Skin epidermis (tissue), 12 donors: ENCODE measurements around the gene CATSPERD.
A peak's percentile ranks its signal among the peaks of the same experiment; 100 is the strongest.

Experiments
- H3K27ac ChIP-seq, 21 experiments: fragments of 200-600 bp; sonication (generic) in 11 of 21; one replicate each; pipeline ENCODE4 v1.5.0; 2020; ENCODE audit warnings: mild to moderate bottlenecking in 3 of 21, inconsistent platforms in 2 of 21, moderate library complexity in 2 of 21
- H3K4me3 ChIP-seq, 7 experiments: fragments of 200-600 bp; sonication (generic) in 2 of 7; one replicate each; pipeline ENCODE4 v1.5.0; 2020; ENCODE audit warnings: inconsistent platforms in 2 of 7, mild to moderate bottlenecking in 2 of 7, moderate library complexity in 1 of 7

The CATSPERD gene

DNA sequence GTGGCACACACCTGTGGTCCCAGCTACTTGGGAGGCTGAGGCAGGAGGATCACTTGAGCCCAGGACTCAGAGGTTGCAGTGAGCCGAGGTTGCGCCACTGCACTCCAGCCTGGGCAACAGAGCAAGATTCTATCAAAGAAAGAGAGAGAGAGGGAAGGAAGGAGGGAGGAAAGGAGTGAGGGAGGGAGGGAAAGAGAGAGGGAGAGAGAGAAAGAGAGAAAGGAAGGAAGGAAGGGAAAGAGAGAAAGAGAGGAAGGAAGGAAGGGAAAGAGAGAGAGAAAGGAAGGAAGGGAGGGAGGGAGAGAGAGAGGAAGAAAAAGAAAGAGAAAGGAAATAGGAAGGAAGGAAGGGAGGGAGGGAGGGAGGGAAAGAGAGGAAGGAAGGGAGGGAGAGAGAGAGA lies 96.8 kb downstream of the CATSPERD start:
- H3K27ac ChIP-seq = no peak overlapping the region
- H3K4me3 ChIP-seq = no peak overlapping the region

DNA sequence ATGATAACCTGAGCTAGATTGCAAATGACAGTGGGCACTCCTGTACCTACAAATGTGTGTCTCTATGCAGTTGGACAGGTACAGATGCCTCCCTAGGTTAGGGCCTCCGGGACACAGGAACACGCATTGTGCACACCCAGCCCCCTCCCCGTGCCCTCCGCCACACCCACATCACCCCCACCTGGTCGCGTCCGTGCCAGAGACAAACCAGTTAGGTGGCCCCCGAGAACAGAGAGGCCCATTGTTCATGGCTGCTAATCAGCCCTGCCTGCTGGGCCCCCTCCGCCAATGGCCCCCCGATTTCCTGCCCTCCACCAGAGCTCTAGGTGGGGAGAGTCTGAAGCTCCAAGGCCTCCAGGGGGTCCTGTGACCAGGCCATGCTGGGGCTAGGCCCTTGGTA lies 98.2 kb downstream of the CATSPERD start:
- Histone ChIP-seq H3K4me3 (no peak overlapping the region), H3K27ac (no peak overlapping the region)

DNA sequence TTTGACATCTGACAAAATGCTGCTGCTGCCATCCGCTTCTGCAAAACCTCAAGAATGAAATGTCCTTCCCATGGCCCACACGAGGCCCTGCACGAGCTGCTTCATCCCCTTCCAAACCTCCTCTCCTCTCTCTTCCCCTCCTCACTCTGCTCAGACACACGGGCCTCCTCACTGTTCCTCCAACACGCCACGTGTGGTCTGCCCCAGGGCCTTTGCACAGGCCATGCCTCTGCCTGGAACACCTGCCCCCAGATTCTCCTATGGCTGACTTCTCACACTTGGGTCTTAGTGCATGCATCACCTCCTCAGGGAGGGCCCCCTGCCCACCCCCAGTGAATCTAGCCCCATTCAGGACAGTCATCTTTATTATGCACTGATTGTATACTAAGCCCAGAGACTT lies 100.3 kb downstream of the CATSPERD start:
- Histone ChIP-seq H3K27ac (no peak overlapping the region), H3K4me3 (no peak overlapping the region)

DNA sequence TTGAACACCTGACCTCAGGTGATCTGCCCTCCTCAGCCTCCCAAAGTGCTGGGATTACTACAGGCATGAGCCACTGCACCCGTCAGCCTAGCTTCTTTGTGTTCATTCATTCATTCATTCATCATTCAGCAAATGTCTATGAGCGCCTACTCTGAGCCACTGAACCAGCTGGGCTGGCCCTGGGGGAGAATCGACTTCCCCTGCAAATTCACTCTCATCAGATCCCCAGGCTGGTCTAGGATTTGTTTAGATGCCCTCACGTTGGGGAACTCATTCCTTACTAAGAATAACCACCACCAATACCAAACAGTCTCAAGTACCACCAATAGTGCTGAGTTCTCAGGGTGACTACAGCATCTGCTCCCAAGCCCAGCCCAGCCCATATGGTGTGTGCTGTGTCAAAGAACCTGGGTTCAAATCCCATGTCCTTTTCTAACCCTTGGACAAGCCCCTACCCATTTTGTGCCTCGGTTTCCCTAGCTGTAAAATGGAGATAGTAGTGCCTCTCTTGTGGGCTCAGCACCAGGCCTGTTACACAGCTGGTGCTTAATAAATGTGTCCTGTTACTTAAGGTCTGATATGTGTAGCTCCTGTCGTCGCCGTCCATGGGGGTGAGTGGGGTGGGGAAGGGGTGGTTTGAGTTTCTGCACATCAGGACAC lies 101.2 kb downstream of the CATSPERD start:
- no peak overlapping the region for H3K4me3 ChIP-seq
- no peak overlapping the region for H3K27ac ChIP-seq

DNA sequence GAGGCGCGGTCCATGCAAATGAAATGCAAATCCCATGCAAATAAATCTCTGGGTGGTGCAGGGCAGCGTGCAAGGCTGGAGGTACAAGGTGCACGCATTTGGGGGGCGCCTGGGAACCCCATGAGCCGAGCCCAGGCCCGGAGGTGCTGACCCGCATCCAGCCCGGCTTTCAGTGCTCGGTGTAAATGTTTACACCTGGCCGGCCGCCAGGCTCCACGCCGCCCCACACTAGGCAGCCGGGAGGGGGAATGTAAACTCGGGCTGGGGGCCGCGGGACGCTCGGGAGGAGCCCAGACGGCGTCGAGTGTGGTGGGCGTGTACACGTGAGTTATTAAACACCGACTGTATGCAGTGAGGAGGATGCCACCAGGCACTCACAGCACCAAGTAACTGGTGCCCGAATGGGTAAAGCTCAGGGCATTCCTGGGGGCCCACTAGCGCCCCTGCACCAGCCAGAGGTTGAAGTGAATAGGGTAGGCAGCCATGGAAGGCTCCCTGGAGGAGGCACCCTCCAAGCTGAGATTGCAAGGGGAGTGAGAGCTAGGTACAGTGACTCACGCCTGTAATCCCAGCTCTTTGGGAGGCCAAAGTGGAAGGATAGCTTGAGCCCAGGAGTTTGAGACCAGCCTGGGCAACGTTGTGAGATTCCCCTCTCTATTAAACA lies 101.9 kb downstream of the CATSPERD start:
- Histone ChIP-seq H3K27ac (no peak overlapping the region), H3K4me3 (no peak overlapping the region)

DNA sequence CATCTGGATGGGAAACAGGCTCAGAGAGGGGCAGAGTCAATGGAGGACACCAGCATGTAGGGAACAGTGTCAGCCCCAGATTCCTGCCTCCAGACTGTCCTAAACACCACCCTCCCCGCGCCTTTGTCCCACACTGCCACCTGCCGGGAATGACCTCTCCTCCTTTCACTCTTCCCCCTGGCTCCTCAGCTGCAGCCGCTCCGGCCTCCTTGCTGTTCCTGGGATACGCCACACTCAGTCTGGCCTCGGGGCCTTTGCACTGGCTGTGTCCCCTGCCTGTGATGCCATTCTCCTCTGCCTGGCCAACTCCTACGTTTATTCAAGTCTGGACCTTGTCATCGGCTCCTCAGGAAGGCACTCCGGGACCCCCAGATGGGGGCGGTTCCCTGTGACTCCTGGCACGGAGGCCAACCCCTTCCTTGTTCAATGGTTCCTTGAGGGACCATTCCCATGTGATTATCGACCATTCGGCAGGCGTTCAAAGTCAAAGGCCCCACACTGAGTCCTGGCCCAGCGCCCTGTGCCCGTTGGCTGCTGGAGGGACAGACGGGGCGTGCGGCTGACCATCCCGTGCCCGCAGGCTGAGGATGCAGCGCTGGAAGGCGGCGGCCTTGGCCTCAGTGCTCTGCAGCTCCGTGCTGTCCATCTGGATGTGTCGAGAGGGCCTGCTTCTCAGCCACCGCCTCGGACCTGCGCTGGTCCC lies 103.3 kb downstream of the CATSPERD start:
- Histone ChIP-seq H3K27ac (no peak overlapping the region), H3K4me3 (no peak overlapping the region)

DNA sequence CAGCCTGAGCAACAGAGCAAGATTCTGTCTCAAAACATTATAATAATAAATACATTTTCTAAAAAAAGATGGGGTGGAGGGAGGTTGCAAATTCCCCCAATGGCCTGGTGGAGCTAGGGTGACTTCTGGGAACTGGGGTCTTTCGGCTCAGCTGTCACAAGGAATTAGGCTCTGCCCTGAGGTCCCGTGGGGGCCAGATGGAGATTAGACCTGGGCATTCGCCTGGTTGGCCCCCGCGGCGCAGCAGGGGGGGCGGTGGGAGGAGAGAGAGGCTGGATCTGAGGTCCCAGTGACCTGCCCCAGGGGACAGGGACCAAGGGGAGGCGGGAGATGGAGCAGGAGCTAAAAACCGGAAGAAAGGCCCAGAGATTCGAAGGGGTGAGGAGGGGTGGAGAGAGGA lies 104.3 kb downstream of the CATSPERD start:
- no peak overlapping the region for H3K27ac ChIP-seq
- H3K4me3 ChIP-seq = no peak overlapping the region

DNA sequence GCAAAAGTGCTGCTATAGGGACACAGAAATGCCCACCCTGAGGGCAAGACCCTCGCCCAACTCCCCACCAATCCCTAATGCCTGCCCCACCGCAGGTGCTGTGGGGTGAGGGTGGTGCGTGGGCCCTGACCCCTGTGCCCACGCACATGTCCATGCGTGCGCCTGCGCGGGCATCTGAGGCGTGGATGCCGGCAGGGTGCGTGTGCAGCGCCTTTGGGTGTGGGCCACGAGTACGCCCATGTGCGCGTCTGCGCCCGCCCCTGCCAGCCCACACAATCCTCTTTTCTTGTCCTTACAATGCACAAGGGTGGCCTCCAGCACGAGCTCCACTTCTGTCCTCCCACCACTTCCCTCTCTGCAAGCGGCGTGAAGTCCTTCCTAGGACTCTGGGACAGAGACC lies 104.7 kb downstream of the CATSPERD start:
- Histone ChIP-seq H3K4me3 (no peak overlapping the region), H3K27ac (peak overlapping the region in 1 of 21 experiments; percentile 76)

DNA sequence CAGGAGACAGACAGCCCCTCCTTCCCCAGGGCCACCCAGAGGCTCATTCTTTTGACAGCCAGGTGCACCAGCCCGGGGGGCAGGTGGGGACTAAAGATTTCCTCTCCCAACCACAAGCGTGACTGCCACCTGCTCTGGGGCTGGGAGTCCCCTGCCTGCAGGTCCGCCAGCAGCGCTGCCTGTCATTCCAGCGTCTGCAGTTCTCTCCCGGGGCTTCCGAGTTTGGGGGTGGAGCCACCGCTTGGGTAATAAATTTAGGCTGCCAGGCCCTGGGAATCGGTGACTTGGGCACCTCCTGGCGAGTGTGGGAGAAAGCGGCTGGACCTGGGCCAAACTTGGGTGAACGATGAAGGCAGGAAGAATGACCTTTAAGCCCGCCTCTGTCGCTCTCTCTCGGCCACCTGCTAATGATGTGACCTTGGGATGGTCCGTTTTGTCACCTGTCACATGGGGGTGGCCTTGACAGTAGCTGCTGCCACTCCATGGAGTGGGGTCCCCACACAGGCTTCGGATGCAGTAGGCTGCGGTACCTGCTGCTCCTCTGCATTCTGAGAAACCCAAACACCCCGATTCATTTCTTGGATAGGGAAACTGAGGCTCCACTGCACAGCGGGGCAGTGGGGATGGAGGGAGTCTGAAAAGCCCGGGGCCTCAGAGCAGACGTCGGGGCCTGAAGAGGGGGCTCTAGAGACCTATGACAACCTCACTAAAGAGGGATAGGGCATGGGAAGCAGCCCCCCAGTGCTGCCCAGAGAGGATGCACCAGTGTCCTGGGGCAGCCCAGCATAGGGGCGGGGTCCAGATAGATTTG lies 106.3 kb downstream of the CATSPERD start:
- peak overlapping the region in 1 of 7 experiments; percentile 31 for H3K4me3 ChIP-seq
- no peak overlapping the region for H3K27ac ChIP-seq

DNA sequence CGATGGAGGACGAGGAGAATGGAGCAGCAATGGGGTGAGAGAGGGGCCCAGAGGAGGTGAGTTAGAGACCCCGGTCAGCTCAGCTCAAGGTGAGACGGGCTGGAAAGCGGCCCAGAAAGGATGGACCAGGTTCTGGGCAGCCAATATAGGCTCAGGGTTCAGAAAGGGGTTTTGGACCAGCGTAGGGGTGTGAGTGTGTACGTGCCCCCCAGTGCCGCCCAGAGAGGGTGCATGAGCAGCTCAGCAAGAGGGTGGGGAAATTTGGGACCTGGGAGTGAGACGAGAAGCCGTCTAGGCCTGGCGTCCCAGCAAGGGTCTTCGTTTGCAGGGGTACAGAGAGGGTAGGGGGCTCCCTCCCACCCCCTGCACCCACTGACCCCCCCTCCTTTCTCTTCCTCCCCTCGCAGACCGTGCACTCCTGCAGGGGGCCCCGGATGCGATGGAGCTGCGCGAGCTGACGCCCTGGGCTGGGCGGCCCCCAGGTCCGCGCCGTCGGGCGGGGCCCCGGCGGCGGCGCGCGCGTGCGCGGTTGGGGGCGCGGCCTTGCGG lies 107.0 kb downstream of the CATSPERD start:
- Histone ChIP-seq H3K4me3 (peak overlapping the region in 6 of 7 experiments; percentile 31 to 62 (median 48)), H3K27ac (peak overlapping the region in 8 of 21 experiments; percentile 75 to 93 (median 86))

DNA sequence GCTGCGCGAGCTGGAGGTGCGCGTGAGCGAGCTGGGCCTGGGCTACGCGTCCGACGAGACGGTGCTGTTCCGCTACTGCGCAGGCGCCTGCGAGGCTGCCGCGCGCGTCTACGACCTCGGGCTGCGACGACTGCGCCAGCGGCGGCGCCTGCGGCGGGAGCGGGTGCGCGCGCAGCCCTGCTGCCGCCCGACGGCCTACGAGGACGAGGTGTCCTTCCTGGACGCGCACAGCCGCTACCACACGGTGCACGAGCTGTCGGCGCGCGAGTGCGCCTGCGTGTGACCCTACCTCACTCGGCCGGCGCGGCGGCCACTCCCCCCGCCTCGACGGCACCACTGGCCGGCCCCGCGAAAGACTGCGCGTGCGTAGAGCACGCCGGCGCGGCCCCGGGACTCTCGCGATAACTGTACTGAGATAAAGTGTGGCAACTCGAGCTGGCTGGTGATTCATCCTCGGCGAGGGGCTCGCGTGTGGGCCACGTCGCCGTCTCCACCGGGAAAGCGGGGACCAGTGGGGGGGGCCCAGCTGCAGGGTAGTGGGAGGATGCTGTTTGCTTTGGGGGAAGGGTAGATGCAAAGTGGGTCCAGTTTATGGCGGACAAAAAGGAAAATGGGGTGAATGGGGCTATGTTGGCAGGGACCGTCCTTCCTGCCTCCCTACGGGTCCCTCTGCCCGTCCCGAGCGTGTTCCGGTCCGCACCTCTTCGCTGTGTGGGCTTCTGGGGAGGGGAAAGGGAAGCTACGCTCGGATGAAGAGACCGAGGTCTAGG lies 107.6 kb downstream of the CATSPERD start:
- peak overlapping the region; percentile 17 to 93 (median 78) for H3K27ac ChIP-seq
- peak overlapping the region; percentile 31 to 62 (median 45) for H3K4me3 ChIP-seq
